ENCODE data around the gene TDP1.

The TDP1 gene

GRCh38 chr14:90034835-90035525, 79.3 kb downstream of the TDP1 start:
- Mint-ChIP-seq H3K4me1 (ENCODE audit: low read depth) (peaks cover 11% of the 10 kb centered on the region), H3K36me3 (ENCODE audit: low read depth) (peaks cover 92% of the 10 kb centered on the region), H3K27ac (peak overlapping the region; percentile 70), H3K27me3 (no peaks in the 10 kb centered on the region), H3K4me3 (no peak overlapping the region), H3K9me3 (no peaks in the 10 kb centered on the region)
- no peak for DNase-seq

DNA sequence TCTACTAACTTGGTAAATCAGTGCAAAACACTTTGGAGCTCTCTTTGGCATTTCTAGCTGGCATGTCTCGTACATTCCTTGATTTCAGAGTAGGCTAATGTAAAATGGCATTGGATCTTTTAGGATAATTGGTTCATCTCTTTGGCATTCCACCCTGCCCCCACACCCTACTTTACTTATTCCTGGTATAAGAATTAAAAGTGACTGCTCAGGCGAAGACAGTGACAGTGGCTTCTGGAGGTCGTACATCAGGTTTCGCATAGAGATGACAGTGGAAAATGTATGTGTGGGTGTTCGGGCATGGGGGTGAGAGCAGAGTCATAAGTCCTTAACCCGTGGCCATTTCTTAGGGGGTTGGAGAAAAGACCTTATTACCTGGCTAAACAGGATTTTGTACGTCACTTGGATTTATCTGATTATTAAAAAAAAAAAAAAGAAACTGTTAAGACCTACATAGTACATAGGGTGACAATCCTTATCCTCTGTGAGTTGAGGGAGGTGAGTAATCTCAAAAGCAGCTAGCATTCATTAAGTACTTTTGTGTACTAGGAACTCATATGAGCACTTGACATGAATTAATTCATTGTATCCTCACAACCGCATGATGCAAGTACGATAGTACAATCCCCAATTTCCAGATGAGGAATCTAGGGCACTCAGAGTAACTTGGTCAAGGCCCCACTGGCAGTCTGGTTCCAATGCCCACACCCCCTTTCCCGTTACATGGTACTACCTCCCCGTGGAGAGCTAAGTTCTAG, 83.7 kb downstream of the TDP1 start:
- H3K4me1 Mint-ChIP-seq (ENCODE audit: low read depth) = peaks cover 27% of the 10 kb centered on the region
- no peak overlapping the region for H3K4me3 Mint-ChIP-seq
- no peaks in the 10 kb centered on the region for H3K27me3 Mint-ChIP-seq
- no peak overlapping the region for H3K27ac Mint-ChIP-seq
- peaks cover 96% of the 10 kb centered on the region for H3K36me3 Mint-ChIP-seq (ENCODE audit: low read depth)
- DNase-seq = no peak
- no peaks in the 10 kb centered on the region for H3K9me3 Mint-ChIP-seq

DNA sequence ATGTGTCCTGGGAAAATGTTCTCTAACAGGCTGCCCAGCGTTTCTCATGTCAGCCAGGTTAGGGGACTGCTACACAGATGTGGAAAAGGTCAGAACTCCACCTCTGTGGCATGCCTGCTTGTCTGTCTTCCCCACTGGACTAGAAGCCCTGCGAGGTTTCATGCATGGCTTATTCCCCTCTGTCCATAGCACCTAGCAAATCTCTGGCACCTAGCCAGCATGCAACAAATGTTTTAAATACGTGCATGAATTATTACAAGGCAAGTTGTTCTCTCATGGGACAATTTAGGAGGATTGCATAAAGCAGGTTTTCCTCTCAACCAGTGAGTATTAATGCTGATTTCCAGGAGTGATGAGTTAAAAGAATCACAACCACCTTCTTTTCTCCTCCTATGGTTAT, 84.7 kb downstream of the TDP1 start:
- DNase-seq = no peak
- Mint-ChIP-seq H3K27ac (no peak overlapping the region), H3K27me3 (no peaks in the 10 kb centered on the region), H3K4me3 (no peak overlapping the region), H3K4me1 (ENCODE audit: low read depth) (peaks cover 20% of the 10 kb centered on the region), H3K9me3 (no peaks in the 10 kb centered on the region), H3K36me3 (ENCODE audit: low read depth) (peaks cover 96% of the 10 kb centered on the region)

DNA sequence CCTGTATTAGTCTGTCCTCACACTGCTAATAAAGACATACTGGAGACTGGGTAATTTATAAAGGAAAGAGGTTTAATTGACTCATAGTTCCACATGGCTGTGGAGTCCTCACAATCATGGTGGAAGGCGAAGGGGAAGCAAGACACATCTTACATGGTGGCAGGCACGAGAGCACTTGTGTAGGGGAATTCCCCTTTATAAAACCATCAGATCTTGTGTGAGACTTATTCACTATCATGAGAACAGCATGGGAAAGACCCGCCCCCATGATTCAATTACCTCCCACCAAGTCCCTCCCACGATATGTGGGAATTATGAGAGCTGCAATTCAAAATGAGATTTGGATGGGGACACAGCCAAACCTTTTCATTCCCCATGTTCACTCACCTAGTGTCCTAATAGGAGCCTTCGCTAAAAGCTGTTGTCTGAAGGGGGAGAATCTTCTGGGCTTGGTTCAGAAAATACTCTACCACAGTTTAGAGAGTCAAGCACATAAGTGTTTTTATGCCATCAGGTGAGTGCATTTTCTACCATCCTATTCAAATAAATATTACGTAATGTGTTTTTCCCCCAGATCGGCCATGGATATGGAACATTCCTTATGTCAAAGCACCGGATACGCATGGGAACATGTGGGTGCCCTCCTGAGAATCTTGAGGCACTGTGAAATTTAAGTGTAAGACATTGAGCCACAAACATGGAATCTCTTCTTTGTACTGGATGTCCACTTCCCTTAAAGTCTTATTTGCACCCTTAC, 86.9 kb downstream of the TDP1 start:
- H3K4me3 Mint-ChIP-seq = no peak overlapping the region
- H3K27ac Mint-ChIP-seq = peak overlapping the region; percentile 72
- peaks cover 99% of the 10 kb centered on the region for H3K36me3 Mint-ChIP-seq (ENCODE audit: low read depth)
- H3K4me1 Mint-ChIP-seq (ENCODE audit: low read depth) = peaks cover 24% of the 10 kb centered on the region
- H3K9me3 Mint-ChIP-seq = no peaks in the 10 kb centered on the region
- no peaks in the 10 kb centered on the region for H3K27me3 Mint-ChIP-seq
- DNase-seq = no peak

- Mint-ChIP-seq H3K27ac (no peak overlapping the region), H3K27me3 (no peaks in the 10 kb centered on the region), H3K9me3 (no peaks in the 10 kb centered on the region), H3K4me1 (ENCODE audit: low read depth) (peaks cover 21% of the 10 kb centered on the region), H3K36me3 (ENCODE audit: low read depth) (peaks cover 76% of the 10 kb centered on the region), H3K4me3 (no peak overlapping the region)
- no peak for DNase-seq
These were observed 89.9 kb downstream of the TDP1 start for GRCh38 chr14:90045616-90046015.

GRCh38 chr14:90049390-90049789, 93.7 kb downstream of the TDP1 start:
- Mint-ChIP-seq H3K27me3 (peaks cover 28% of the 10 kb centered on the region), H3K4me3 (no peak overlapping the region), H3K36me3 (ENCODE audit: low read depth) (peaks cover 39% of the 10 kb centered on the region), H3K27ac (no peak overlapping the region), H3K4me1 (ENCODE audit: low read depth) (peaks cover 6% of the 10 kb centered on the region), H3K9me3 (no peaks in the 10 kb centered on the region)
- DNase-seq = no peak

GRCh38 chr14:90050271-90050670, 94.5 kb downstream of the TDP1 start:
- H3K27me3 Mint-ChIP-seq = peaks cover 37% of the 10 kb centered on the region
- peaks cover 6% of the 10 kb centered on the region for H3K4me1 Mint-ChIP-seq (ENCODE audit: low read depth)
- no peaks in the 10 kb centered on the region for H3K9me3 Mint-ChIP-seq
- H3K36me3 Mint-ChIP-seq (ENCODE audit: low read depth) = peaks cover 30% of the 10 kb centered on the region
- H3K27ac Mint-ChIP-seq = no peak overlapping the region
- no peak overlapping the region for H3K4me3 Mint-ChIP-seq
- DNase-seq = no peak

DNA sequence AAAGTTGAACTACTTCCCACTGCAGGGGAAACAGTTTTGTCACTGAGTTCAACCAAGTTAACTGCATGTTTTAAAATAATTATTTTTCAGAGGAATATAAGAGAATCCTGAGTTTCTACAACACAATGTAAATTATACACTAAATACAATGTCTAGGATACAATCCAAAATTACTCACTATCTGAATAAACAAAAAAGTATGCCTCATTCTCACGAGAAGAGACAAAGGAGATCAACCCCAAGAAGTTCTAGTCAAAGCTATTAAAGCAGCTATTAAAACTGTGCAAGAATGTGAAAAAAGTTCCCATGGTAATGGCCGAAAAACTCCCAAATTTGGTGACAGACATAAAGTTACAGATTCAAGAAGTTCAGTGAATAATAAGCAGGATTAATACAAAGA, 97.3 kb downstream of the TDP1 start:
- Mint-ChIP-seq H3K27me3 (peaks cover 59% of the 10 kb centered on the region), H3K9me3 (no peaks in the 10 kb centered on the region), H3K27ac (no peak overlapping the region), H3K4me3 (no peak overlapping the region), H3K36me3 (ENCODE audit: low read depth) (peaks cover 3% of the 10 kb centered on the region), H3K4me1 (ENCODE audit: low read depth) (no peaks in the 10 kb centered on the region)
- DNase-seq = no peak

- no peak for DNase-seq
- Mint-ChIP-seq H3K4me3 (no peak overlapping the region), H3K4me1 (ENCODE audit: low read depth) (peaks cover 9% of the 10 kb centered on the region), H3K27me3 (peaks cover 75% of the 10 kb centered on the region), H3K27ac (no peak overlapping the region), H3K36me3 (ENCODE audit: low read depth) (no peaks in the 10 kb centered on the region), H3K9me3 (no peaks in the 10 kb centered on the region)
These were observed 99.1 kb downstream of the TDP1 start for GRCh38 chr14:90054803-90055202.

GRCh38 chr14:90056826-90057225, 101.1 kb downstream of the TDP1 start:
- Mint-ChIP-seq H3K27ac (no peak overlapping the region), H3K9me3 (no peaks in the 10 kb centered on the region), H3K4me3 (no peak overlapping the region), H3K27me3 (peaks cover 82% of the 10 kb centered on the region), H3K4me1 (ENCODE audit: low read depth) (peaks cover 17% of the 10 kb centered on the region), H3K36me3 (ENCODE audit: low read depth) (no peaks in the 10 kb centered on the region)
- DNase-seq = no peak

GRCh38 chr14:90058876-90059458, 103.2 kb downstream of the TDP1 start:
- no peaks in the 10 kb centered on the region for H3K9me3 Mint-ChIP-seq
- H3K36me3 Mint-ChIP-seq (ENCODE audit: low read depth) = no peaks in the 10 kb centered on the region
- peaks cover 27% of the 10 kb centered on the region for H3K4me1 Mint-ChIP-seq (ENCODE audit: low read depth)
- DNase-seq = no peak
- peaks cover 85% of the 10 kb centered on the region for H3K27me3 Mint-ChIP-seq
- no peak overlapping the region for H3K27ac Mint-ChIP-seq
- H3K4me3 Mint-ChIP-seq = no peak overlapping the region

GRCh38 chr14:90060312-90060964, 104.7 kb downstream of the TDP1 start:
- peaks cover 27% of the 10 kb centered on the region for H3K4me1 Mint-ChIP-seq (ENCODE audit: low read depth)
- peaks cover 83% of the 10 kb centered on the region for H3K27me3 Mint-ChIP-seq
- H3K9me3 Mint-ChIP-seq = no peaks in the 10 kb centered on the region
- H3K27ac Mint-ChIP-seq = no peak overlapping the region
- no peaks in the 10 kb centered on the region for H3K36me3 Mint-ChIP-seq (ENCODE audit: low read depth)
- peak; percentile 73 for DNase-seq
- H3K4me3 Mint-ChIP-seq = peak overlapping the region; percentile 72

DNA sequence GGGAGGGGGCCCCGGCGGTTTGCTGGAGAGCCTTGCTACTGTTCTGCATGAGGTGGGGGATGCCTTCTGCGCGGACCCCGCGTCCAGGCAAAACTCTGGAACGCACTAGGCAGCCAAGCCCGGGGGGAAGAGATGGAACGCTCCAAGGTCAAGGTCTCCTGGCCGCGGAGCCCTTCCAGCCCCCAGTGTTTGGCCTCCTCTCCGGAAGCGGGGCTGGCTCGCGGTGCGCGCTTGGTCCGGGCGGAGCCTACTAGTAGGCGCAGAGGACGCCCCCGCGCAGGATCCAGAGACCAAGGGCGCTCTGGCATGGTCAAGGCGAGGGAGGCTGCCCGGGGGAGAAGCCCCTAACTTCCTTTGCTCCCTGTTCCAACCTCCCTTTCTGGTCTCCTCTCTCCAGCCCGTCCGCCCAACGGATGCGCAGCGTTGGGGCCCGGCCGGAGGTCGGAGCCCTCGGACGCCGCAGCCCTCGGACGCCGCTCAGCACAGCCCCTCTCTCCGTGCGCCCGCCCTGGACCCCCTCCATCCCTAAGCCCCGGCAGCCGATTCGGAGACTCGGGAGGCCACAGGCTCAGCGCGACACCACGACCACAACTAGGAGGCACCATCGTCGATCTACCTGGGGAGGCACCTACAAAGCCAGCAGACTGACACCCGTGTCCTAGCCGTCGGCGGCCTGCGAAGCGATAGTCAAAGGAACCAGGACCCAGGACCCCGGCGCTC, 105.4 kb downstream of the TDP1 start:
- H3K27me3 Mint-ChIP-seq = peaks cover 78% of the 10 kb centered on the region

More for the DNA sequence above, 105.4 kb downstream of the TDP1 start:
- Mint-ChIP-seq H3K9me3 (no peaks in the 10 kb centered on the region), H3K4me3 (peak overlapping the region; percentile 72), H3K36me3 (ENCODE audit: low read depth) (no peaks in the 10 kb centered on the region), H3K4me1 (ENCODE audit: low read depth) (peaks cover 27% of the 10 kb centered on the region), H3K27ac (no peak overlapping the region)
- DNase-seq = no peak

All from activated T-cell treated with anti-CD3 and anti-CD28 coated beads, Interleukin-2, amount 50 U/mL, for 24 hours (primary cell).